A673 (cell line): ENCODE measurements around the gene ADGRG7. TPM values are rescaled to one million over a fixed set of nuclear protein-coding genes. Genes with fewer than 3 reads are reported as not detected.

Source experiments
- BruUV-seq: library from RNA; stranded (reverse); fragments of 400-500 nt; replicated peaks from 2 replicates; lab custom pipeline; 2021; lab: Mats Ljungman, UMichigan
- CTCF ChIA-PET: fragments of 300-600 bp; sonication (Branson Sonifier 250); formaldehyde crosslinking; loops from one replicate; lab custom pipeline; 2022; ENCODE audit warnings: antibody characterized with exemption; lab: Charles Lee
- POLR2A ChIA-PET: fragments of 300-600 bp; sonication (Branson Sonifier 250); formaldehyde crosslinking; loops from one replicate; lab custom pipeline; 2022; ENCODE audit warnings: antibody characterized with exemption; ENCODE audit not compliant: low non-redundant PET; lab: Charles Lee
- DNase-seq: peaks from one replicate; pipeline ENCODE4 v3.0.0-alpha.2; 2015; ENCODE audit warnings: low spot score
- H3K27ac ChIP-seq: fragments of 200-600 bp; sonication (generic); 2 replicates; pipeline ENCODE4 v1.5.1; 2016; ENCODE audit warnings: mixed run types, low read depth, mild to moderate bottlenecking, mixed read lengths, antibody characterized with exemption, low read length; ENCODE audit not compliant: poor library complexity, severe bottlenecking
- H3K27me3 ChIP-seq: fragments of 200-600 bp; sonication (generic); replicated peaks from 2 replicates; pipeline ENCODE4 v1.6.1; 2017; ENCODE audit warnings: mixed run types, low read depth, mild to moderate bottlenecking, mixed read lengths, antibody characterized with exemption, low read length; ENCODE audit not compliant: insufficient read depth, poor library complexity
- H3K36me3 ChIP-seq: fragments of 200-600 bp; sonication (generic); 2 replicates; pipeline ENCODE4 v1.6.1; 2016; ENCODE audit warnings: mixed run types, mild to moderate bottlenecking, mixed read lengths, antibody characterized with exemption, low read length; ENCODE audit not compliant: insufficient read depth, poor library complexity, severe bottlenecking
- H3K4me1 ChIP-seq: fragments of 200-600 bp; sonication (generic); 2 replicates; pipeline ENCODE4 v1.6.1; 2017; ENCODE audit warnings: mixed run types, mild to moderate bottlenecking, mixed read lengths, antibody characterized with exemption, low read length; ENCODE audit not compliant: insufficient read depth, poor library complexity, severe bottlenecking
- H3K4me3 ChIP-seq: fragments of 200-600 bp; sonication (generic); 2 replicates; pipeline ENCODE4 v1.5.1; 2016; ENCODE audit warnings: low read depth, mixed run types, mild to moderate bottlenecking, mixed read lengths, low read length; ENCODE audit not compliant: poor library complexity, severe bottlenecking
- H3K9me3 ChIP-seq: fragments of 200-600 bp; sonication (generic); 2 replicates; pipeline ENCODE4 v1.6.1; 2016; ENCODE audit warnings: mixed run types, low read depth, mild to moderate bottlenecking, mixed read lengths, antibody characterized with exemption, low read length; ENCODE audit not compliant: poor library complexity, severe bottlenecking
- CTCF ChIP-seq: fragments of 300-800, 200-600 bp; sonication (generic); conservative IDR thresholded peaks from 2 replicates; pipeline ENCODE4 v1.5.1; 2017; ENCODE audit warnings: low read depth, mild to moderate bottlenecking, antibody characterized with exemption, low read length, moderate library complexity, mixed read lengths
- EZH2 ChIP-seq: fragments of 200-600 bp; sonication (generic); IDR thresholded peaks from 2 replicates; pipeline ENCODE4 v1.6.1; 2017; ENCODE audit warnings: borderline replicate concordance, low read depth, mild to moderate bottlenecking, mixed read lengths, antibody characterized with exemption, low read length; ENCODE audit not compliant: poor library complexity, severe bottlenecking
- intact Hi-C: fragments of 100-400 bp; cut with micrococcal nuclease; formaldehyde crosslinking; loops from one replicate; pipeline ENCODE4 v1.10.0; 2022; ENCODE audit not compliant: unreplicated experiment
- total RNA-seq: library from RNA; stranded (reverse); gene quantifications from 2 replicates; pipeline ENCODE4 v1.2.3, GENCODE V29; 2021

Gene ADGRG7
- total RNA-seq, 1 experiment from 2014 or later = 2.4 TPM

- ChIA-PET CTCF (no interaction called here), POLR2A (no interaction called here)
- intact Hi-C loops = loop anchor here (1.0 kb wide), 1 partner anchor 48 kb away; no protein-coding TSS in a partner anchor
- Histone ChIP-seq H3K36me3 (no peaks in the 10 kb centered on the region), H3K4me3 (peak overlapping the region; percentile 13), H3K9me3 (no peaks in the 10 kb centered on the region), H3K27ac (peak overlapping the region; percentile 60), H3K27me3 (no peaks in the 10 kb centered on the region), H3K4me1 (peaks cover 35% of the 10 kb centered on the region)
- BruUV-seq = no TSS peak
- TF ChIP-seq EZH2 = no peak
- TF ChIP-seq CTCF = no peak
- DNase-seq = no peak
Measured at GRCh38 chr3:100562224-100562857, 47.1 kb upstream of the ADGRG7 start.

GRCh38 chr3:100563228-100563627 is 46.2 kb upstream of the ADGRG7 start:
- no peaks in the 10 kb centered on the region for H3K9me3 ChIP-seq
- ChIA-PET CTCF (no interaction called here), POLR2A (no interaction called here)
- H3K27ac ChIP-seq = no peak overlapping the region
- peaks cover 35% of the 10 kb centered on the region for H3K4me1 ChIP-seq
- DNase-seq = no peak
- intact Hi-C loops = no loop called here
- H3K4me3 ChIP-seq = no peak overlapping the region
- H3K36me3 ChIP-seq = no peaks in the 10 kb centered on the region
- H3K27me3 ChIP-seq = no peaks in the 10 kb centered on the region
- no TSS peak for BruUV-seq
- no peak for TF ChIP-seq CTCF
- no peak for TF ChIP-seq EZH2

GRCh38 chr3:100563652-100564211 is 45.7 kb upstream of the ADGRG7 start:
- Histone ChIP-seq H3K9me3 (no peaks in the 10 kb centered on the region), H3K4me1 (peaks cover 35% of the 10 kb centered on the region), H3K27ac (no peak overlapping the region), H3K27me3 (no peaks in the 10 kb centered on the region), H3K36me3 (no peaks in the 10 kb centered on the region), H3K4me3 (no peak overlapping the region)
- POLR2A ChIA-PET = no interaction called here
- intact Hi-C loops = no loop called here
- BruUV-seq = no TSS peak
- TF ChIP-seq EZH2 = no peak
- no peak for TF ChIP-seq CTCF
- CTCF ChIA-PET = no interaction called here
- no peak for DNase-seq
